GM18867 (cell line): ENCODE measurements around the gene GOLGA3.
"Not testable (repeated sequence)": the region's sequence is repeated elsewhere in the genome, so short reads cannot be mapped to it uniquely, and the experiment has no call there.

Source experiments
- ATAC-seq: cut with Tn5 transposase; IDR thresholded peaks from one replicate; pipeline ENCODE4 v1.9.1; 2021; ENCODE audit warnings: mild to moderate bottlenecking, moderate library complexity; ENCODE audit not compliant: unreplicated experiment

Gene GOLGA3

GRCh38 chr12:132779781-132780353 is 48.8 kb downstream of the GOLGA3 start:
- no peak for ATAC-seq

GRCh38 chr12:132777614-132778013 is 51.1 kb downstream of the GOLGA3 start:
- no peak for ATAC-seq

- no peak for ATAC-seq
Measured at GRCh38 chr12:132776816-132777568, 51.7 kb downstream of the GOLGA3 start.

- not testable (repeated sequence) for ATAC-seq
Measured at GRCh38 chr12:132776230-132776625, 52.4 kb downstream of the GOLGA3 start.

GRCh38 chr12:132775502-132776229 is 53.0 kb downstream of the GOLGA3 start:
- no peak for ATAC-seq

GRCh38 chr12:132774646-132775275 is 53.9 kb downstream of the GOLGA3 start:
- no peak for ATAC-seq

- ATAC-seq: no peak
Measured at GRCh38 chr12:132774159-132774558, 54.5 kb downstream of the GOLGA3 start.

- ATAC-seq: no peak
Measured at GRCh38 chr12:132773077-132773955, 55.4 kb downstream of the GOLGA3 start.

GRCh38 chr12:132772606-132773005 is 56.1 kb downstream of the GOLGA3 start:
- peak; percentile 48 for ATAC-seq

GRCh38 chr12:132771126-132771838 is 57.4 kb downstream of the GOLGA3 start:
- peak; percentile 45 for ATAC-seq

- ATAC-seq: no peak
Measured at GRCh38 chr12:132766380-132767085, 62.1 kb downstream of the GOLGA3 start.

GRCh38 chr12:132765361-132765760 is 63.3 kb downstream of the GOLGA3 start:
- no peak for ATAC-seq

GRCh38 chr12:132764231-132764630 is 64.4 kb downstream of the GOLGA3 start:
- no peak for ATAC-seq

GRCh38 chr12:132761921-132762583 is 66.6 kb downstream of the GOLGA3 start:
- peak; percentile 74 for ATAC-seq

- peak; percentile 32 for ATAC-seq
Measured at GRCh38 chr12:132761032-132761920, 67.4 kb downstream of the GOLGA3 start, which contains the start of gene ANKLE2. Gene ANKLE2 (minus strand): TSS chr12:132761832. CDS start chr12:132761798, 34 bp downstream.

- ATAC-seq: no peak
Measured at GRCh38 chr12:132759359-132759758, 69.3 kb downstream of the GOLGA3 start.

- ATAC-seq: not testable (repeated sequence)
Measured at GRCh38 chr12:132758825-132759224, 69.8 kb downstream of the GOLGA3 start.
